Gastrocnemius medialis (tissue), 4 donors: ENCODE results near the gene HRC.

ENCODE experiments used
- POLR2A ChIP-seq, 2 donors: fragments of 450-650 bp; IDR thresholded peaks; one replicate each; pipeline ENCODE4 v1.6.1; 2017; ENCODE audit warnings: antibody characterized with exemption in 2 of 2, mild to moderate bottlenecking in 2 of 2, moderate library complexity in 2 of 2
- TF ChIP-seq, protein P1 (sequence below), 5 experiments: fragments of 450-650 bp in 3 of 5; fragments of 200-600 bp in 2 of 5; sonication (generic) in 2 of 5; IDR thresholded peaks in 4 of 5; conservative IDR thresholded peaks in 1 of 5; 1 replicate in 4 of 5; 2 replicates in 1 of 5; pipeline ENCODE4 v1.5.1; 2016 to 2019; ENCODE audit warnings: antibody characterized with exemption in 5 of 5, mild to moderate bottlenecking in 3 of 5, moderate library complexity in 3 of 5

DNA sequence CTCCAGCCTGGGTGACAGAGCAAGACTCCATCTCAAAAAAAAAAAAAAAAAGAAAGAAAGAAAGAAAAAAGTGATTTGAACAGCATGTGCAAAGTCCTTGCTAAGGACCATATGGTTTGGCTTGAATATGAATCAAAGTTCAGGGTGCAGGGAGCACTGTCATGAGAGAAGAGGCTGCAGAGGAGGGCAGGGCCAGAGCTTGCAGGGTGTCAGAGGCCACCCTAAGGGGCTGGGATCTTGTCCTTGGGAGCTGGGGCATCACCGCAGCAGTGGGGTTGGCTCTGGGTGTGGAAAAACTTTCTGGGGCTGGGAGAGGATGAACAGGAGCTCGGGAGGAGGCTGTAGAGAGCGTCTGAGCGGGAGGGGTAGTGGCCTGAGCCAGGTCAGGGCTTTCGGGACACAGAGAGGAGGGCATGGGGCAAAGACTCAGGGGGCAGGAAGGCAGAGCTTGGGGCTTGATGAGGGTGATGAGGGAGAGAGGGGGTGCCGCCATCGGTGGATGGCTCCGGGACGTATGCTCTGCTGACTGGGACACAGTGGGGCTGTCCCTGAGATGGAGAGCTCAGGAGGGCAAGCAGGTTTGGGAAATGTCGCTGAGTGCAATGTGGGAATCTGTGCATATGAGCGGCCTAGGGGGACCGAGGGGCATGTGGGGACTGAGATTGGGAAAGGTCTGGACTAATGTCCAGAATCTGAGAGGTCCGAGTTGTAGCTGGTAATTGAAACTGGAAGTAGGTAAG, 5.4 kb upstream of the HRC start:
- TF ChIP-seq, protein P1, sequence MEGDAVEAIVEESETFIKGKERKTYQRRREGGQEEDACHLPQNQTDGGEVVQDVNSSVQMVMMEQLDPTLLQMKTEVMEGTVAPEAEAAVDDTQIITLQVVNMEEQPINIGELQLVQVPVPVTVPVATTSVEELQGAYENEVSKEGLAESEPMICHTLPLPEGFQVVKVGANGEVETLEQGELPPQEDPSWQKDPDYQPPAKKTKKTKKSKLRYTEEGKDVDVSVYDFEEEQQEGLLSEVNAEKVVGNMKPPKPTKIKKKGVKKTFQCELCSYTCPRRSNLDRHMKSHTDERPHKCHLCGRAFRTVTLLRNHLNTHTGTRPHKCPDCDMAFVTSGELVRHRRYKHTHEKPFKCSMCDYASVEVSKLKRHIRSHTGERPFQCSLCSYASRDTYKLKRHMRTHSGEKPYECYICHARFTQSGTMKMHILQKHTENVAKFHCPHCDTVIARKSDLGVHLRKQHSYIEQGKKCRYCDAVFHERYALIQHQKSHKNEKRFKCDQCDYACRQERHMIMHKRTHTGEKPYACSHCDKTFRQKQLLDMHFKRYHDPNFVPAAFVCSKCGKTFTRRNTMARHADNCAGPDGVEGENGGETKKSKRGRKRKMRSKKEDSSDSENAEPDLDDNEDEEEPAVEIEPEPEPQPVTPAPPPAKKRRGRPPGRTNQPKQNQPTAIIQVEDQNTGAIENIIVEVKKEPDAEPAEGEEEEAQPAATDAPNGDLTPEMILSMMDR (IDR thresholded peaks at IDR 0.05 in 4 of 5, conservative IDR thresholded peaks at IDR 0.05 in 1 of 5), result no peak
- TF ChIP-seq POLR2A (IDR thresholded peaks at IDR 0.05), result no peak
